RPMI7951 (cell line): ENCODE measurements around the gene GNG2. TPM values are rescaled to one million over a fixed set of nuclear protein-coding genes. Genes with fewer than 3 reads are reported as not detected.

ENCODE experiments used
- DNase-seq: peaks from one replicate; pipeline ENCODE4 v3.0.0-alpha.2; 2012; ENCODE audit warnings: low read depth
- total RNA-seq: library from RNA; depleted of rRNA; stranded (reverse); fragments of >200 nt; shearing (Covaris generic); gene quantifications from 2 replicates; pipeline ENCODE4 v1.2.3, GENCODE V29; 2014

Gene GNG2
- total RNA-seq, 1 experiment from 2014 or later, result 98.8 TPM

DNA sequence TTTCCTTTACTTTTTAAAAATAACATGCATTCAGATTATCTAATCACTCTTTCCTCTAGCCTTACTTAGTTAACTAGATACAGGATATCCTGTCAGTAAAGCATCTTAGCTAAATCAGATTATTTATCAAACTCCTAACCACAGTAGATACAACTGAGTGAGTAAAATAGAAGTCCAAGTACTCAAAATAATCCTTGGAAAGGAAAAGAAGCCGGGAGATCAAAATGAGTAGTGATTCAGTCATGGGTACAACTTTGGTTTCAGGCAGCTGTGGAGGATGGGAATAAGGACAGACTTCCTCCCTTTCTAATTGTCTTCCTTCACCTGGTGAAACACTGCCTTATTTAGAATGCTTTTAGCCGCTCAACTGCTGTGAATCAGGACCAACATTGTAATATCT lies 29.4 kb downstream of the GNG2 start:
- DNase-seq, result peak; percentile 33

DNA sequence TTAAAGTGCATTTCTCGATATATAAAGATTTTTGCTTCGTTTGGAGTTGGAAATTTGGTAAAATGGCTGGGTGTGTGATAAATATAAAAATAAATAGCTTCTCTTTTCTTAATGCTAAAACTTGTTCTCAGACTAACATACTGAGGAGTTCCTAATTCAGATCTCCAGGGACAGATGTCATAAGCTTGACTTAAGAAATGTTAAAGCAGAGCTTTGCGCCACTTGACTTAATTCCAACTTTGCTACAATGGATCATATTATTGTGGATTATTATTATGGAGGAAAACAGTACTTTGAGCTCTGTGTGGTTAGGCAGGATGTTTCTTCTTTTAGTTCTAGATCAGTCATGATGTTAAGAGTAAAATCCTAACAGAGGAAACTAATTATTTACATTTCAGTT lies 33.8 kb downstream of the GNG2 start:
- DNase-seq, result peak; percentile 2

DNA sequence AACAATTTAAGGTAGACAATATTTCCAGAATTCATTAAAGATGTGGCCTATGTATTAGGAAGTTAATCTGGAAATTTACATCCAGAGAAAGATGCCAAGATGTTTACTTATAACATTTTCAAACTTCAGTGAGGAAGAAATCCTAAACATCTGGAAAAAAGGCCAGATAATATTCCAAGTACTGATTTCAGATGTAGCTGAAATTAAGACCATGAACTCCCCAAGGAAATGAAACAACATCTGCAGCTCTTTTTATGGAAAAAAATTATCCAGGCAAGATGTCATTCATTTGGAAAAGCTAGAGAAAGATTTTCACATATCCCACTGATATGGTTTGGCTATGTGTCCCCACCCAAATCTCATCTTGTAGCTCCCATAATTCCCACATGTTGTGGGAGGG lies 35.0 kb downstream of the GNG2 start:
- no peak for DNase-seq

DNA sequence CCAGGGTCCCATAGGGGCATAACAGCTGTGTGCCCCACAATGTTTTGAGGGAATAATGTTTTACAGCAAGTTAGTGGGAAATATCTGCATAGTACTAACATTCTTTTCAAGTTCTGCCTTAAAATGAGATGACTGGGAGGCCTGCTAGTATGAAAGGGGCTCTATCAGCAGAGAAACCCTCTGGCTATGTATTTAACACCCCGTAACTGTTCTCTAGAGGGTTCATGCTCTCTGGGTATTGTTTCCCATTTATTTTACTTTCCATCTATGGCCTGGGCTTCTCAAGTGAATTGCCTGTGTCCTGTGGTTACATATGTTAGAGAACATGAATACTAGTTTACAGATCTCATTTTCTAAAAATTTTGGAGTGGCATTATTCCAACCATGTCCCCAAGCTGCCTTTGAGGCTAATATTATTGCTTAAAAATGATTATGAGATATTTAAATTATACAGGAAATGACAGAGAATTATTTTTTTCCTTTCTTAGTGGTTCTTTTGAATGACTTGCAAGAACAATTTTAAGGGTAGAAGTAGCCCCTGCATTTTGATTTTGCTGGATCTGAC lies 37.5 kb downstream of the GNG2 start:
- peak; percentile 38 for DNase-seq

DNA sequence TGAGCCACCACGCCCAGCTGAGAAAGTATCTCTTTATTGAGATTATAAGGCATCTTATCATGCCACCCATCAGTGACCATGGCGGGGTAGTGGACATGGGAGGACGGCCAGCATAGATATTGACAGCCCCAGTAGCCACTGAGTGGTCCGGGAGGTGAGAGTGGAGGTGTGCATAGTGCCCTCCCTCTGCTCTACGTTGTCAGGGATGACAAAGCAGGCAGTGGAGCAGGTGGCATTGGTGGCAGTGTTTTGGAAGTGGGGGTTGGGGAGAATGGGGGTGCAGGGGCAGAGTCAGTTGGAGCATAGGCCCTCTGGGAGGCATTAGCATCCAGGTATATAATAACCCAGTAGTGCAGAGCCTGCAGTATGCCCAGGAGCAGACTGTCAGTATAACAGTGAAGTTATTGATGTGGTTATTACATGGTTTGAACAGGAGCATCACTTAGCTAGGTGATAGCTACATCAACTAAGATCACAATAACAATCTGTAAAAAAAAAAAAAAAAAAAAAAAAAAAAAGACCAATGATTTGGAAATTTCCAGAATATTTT lies 41.1 kb downstream of the GNG2 start:
- no peak for DNase-seq

DNA sequence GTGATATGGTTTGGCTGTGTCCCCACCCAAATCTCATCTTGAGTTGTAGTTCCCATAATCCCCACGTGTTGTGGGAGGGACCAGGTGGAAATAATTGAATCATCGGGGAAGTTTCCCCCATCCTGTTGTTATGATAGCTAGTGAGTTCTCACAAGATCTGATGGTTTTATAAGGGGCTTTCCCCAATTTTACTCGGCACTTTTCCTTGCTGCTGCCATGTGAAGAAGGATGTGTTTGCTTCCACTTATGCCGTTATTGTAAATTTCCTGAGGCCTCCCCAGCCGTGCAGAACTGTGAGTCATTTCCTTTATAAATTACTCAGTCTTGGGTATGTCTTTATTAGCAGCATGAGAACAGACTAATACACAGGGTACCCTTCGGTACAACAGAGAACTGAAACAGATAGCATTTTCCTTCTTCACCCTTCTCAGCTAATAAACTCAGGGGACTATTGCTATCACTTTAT lies 45.3 kb downstream of the GNG2 start:
- peak; percentile 95 for DNase-seq

DNA sequence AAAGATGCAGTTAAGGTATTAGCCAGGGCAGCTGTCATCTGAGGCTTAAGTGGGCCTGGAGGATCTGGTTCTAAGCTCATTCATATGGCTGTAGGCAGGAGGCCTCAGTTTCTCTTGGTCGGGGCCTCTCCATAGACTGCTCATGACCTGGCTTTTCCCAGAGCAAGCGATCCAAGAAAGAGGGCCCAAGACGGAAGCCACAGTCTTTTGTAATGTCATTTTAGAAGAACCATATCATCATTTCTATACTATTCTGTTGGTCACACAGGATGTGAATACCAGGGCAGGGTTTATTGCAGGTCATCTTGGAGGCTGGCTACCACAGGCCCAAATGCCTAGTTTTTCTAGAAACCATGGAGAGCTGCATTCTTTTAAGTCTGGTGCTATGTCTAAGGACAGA lies 47.7 kb downstream of the GNG2 start:
- no peak for DNase-seq

DNA sequence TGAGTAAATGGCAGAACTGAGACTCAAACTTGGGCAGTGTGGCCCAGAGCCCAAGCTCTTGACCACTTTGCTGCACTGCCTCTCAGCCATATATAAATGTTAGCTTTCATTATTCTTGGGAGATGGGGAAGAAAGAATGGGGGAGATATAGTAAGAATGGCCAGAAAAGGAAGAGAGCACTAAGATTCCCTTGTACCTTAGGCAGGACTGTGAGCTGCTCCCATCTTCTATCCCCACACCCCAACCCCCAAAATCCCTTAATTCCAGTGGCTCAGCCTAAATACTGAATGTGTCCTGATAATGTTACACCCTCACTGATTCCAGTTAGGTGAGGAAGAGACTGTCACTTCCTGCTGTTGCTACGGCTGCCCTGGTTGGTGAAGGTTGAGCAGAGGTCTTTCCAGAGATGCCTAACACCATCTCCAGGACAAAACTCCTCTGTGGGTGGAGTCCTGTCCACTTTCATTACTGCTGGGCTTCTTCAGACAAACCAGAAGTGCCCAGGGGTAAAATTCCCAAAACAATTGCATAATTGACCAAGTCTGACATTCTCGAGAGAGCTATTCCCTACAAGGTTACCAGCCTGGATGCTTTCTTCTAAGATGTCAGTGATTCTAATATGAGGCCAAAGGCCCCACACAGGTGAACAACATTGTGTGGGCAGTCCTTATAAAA lies 51.8 kb downstream of the GNG2 start:
- DNase-seq, result peak; percentile 28

DNA sequence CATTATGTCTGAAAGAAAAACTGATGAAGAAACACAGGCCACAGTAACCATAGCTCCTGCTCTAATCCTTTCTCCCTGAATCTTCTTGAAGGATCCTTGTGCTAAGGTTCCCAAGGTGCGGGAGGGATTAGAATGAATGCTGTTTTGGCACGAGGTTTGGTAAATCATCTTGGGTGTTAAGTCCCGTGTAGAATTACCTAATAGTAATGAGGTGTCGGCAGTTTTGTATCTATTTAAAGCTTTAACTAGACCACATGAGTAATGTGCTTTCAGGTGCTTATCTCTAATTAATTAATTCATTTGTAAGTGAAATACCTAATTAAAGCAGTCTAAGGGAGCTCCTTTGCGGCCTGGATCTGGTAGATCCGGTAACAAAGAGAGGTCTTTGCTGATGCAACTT lies 53.9 kb downstream of the GNG2 start:
- no peak for DNase-seq

DNA sequence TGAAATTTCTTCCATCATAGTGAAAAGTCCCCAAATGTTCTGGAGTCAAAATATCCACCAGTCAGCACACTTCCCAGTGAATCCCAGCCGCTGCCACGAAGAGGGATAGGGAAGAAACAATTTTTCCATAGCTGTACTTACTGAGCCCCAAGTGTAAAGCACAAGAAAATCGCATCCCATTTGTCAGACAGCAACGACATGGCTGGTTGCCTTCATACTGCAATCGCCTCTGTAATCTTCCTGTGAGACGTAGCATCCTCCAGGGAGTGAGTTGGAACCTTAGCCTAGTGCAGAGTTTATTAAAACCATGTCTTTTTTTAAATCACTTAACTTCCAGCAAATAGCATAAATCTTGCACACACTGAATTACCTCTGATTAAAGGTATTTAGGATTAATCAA lies 56.8 kb downstream of the GNG2 start:
- no peak for DNase-seq

DNA sequence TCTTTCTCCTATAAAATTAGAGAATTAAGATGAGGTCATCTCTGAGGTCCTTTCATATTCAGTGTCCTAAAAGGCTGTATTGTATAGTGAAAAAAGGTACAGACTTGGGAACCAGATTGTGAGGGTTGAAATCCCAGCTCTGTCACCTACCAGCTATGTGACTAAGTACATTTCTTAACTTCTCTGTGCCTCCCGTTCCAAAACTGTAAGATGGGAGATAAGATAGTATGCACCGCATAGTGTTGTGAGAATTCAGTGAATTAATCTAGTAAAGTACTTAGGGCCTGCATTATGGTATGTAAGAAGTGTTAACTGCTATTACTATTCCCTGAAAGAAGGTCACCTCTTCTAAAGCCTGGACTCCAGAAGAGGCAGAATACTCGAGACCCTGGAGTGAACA lies 60.6 kb downstream of the GNG2 start:
- no peak for DNase-seq

DNA sequence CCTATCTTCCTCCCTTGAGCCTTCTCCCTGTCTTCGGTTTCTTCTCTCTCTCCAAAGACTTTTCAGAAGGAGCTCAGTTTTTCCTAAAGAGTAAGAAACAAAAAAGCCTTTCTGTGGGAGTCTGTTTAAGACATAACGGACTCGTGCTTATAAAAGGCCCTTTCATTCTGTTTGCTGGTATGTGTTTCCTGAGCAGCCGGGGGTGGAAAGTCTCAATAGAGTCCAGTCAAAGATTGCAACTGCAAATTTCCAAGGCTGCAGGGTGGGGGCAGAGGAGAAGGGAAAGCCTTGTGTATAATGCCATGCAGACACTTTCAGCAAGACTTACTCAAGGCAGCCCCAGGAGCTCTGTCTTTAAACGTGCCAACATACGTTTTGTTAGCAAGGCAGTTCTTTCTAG lies 62.2 kb downstream of the GNG2 start:
- DNase-seq, result peak; percentile 55

DNA sequence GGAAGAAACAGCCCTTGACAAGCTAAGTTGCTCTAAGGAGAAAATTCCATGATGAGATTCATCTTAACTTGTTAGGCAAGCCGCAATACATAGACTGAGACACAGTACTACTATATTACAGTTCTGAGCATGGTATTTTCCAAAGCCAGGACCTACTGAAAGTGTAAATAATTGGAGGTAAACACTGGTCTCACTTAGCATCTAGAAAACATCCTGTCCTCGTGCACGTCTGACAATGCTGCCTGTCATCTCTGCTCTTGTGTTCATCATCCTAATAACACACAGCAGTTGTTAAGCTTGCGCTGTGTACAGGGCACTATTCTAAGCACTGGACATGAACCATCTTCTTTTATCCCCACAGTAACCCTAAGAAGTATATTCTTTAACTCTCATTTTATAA lies 64.2 kb downstream of the GNG2 start:
- peak; percentile 16 for DNase-seq

DNA sequence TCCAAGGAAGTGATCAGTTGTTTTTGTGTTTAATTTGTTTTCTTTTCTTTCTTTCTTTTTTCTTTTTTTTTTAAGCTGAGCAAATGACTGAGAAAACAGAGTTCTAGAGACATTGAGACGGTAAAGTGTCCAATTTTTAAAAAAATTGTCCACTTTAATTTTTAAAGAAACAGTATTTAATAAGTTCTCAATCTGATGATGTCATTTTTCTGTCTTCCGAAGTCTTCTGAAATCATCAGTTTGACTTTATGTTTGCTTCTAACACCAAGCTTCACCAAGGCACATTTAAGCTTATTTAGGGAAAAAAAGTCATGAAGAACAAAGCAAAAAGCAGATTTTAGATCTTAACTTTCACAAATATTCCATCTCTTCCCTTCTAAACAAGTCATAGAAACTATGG lies 65.6 kb downstream of the GNG2 start:
- DNase-seq, result no peak

DNA sequence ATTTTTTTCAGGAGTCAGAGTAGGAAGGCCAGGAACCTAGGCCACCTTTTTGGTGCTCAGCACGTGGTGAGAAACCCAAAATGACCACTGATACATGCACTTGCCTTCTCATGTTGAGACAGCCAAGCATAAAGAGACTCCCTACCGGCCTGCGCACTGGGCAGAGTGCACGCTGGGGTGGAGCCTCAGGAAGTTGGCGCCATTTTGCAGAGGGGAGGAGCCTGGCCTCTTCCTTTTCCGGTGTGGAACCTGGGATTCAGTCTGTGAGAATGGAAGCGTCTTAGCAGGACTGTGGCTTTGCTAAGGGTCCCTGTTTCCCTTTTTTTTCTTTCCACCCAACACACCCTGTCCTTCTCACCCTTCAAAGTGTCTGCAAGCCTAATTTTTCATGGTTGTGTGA lies 66.0 kb downstream of the GNG2 start:
- DNase-seq, result no peak

DNA sequence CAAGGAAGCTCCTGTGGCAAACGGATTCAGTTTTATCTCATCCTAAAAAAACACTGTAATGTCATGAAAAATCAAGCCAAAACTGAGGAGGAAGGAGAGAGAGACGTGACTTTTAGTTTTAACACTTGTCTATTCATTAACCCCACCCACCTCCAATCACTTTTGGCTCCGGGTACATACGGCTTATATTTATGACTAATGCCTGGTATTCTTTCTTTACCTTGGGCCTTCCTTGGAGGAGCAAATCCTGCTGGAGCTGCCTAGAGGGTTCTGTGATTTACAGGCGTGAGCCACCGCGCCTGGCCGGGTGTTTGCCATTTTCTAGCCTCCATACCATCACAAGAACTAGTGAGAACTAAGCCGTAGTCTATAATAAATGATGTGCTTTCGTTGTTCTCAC lies 68.2 kb downstream of the GNG2 start:
- DNase-seq, result no peak

DNA sequence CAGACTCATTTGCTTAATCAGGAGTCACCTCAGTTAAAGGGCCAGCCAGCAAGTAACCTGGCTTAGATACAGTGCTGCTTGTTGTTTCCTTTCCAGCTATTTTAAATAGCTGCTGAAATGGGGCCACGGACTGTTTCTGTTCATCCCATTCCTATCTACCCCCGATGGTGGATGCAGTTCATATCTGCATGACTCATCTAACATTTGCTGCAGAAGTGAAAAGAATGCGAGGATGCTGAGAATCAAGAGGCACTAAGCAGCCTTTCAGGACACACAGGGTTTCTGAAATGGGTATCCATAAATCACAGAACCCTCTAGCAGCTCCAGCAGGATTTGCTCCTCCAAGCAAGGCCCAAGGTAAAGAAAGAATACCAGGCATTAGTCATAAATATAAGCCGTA lies 68.8 kb downstream of the GNG2 start:
- peak; percentile 56 for DNase-seq

DNA sequence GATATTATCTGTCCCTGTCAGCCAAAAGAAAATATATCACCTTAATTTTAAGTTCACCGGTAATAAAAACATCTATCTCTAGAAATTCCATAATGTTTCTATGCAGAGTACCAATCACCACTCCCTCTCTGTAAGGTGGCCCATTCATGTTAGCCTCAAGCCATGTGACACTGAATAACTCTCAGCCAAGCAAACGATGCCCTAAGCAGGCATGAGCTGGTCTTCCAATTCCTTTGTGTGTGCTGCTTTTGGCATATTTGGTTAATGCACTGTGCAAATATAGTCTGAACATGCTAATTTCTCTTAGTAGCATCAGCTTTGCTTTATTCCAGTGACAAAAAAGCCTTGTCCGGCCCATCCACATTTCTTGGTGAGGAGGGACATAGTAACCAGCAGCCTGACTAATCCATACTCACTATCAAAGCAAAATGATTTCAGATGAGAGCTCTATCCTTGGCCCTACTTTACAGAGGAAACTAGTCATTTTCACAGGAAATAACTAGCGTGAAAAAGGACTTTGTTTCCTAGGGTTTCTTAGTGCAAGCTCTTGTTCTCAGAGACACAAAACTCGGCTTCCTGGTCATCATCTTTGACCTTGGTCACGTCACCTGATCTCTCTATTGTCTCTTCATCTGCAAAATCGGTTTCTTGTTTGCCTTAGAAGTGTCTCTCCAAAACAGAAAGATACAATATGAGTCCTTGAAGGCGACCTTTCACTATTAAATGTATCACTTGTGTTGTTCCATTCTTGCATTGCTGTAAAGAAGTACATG lies 69.7 kb downstream of the GNG2 start:
- peak; percentile 25 for DNase-seq

DNA sequence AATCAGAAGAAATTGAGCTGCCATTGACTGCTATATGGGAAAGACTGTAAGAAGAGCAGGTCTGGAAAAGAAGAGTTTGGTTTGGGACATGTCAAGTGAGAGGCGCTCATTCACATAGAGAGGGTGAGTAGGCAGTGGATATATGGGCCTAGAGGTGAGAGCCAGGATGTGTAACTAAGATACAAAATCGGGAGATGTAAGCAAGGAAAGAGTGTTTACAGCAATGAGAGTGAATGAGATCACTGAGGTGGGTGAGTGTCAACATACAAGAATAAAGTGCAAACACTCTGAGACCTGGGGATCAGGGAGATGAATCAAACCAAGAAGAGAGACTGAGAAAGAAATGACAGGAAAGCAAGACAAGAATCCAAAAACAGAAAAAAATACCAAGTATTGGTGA lies 70.9 kb downstream of the GNG2 start:
- no peak for DNase-seq

DNA sequence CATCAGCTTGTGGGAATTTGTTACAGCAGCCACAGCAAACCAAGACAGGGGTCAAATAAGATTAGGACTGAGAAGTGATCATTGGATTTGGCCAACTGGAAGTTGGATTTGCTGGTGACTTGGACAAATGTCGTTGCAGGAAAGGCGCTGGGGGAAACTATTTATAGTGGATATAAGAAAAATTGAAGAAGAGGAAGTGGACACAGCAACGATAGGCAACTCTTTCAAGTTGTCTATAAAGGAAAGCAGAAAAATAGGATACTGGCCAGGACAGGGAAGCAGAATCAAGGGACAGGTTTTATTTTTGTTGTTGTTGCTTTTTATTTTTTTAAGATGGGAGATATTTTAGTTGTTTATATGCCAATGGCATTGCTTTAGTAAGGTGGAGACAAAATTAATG lies 72.8 kb downstream of the GNG2 start:
- no peak for DNase-seq

DNA sequence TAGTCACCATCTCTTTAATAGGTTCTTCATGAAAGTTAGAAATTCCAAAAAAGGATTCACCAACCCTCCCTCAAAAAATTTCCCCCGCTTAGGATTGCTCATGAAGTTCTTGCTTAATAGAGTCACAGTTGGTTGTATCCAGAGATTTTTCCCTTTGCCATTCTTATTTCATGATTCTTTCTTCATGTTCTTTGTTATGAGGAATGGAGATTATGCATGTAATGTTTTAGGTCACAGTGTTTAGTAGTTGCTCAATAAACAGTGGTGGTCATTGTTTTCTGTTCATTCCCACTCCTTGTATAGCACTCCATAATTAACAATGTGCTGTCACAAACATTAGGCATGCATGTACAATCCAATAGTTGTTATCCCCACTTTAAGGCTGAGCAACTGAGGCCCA lies 77.7 kb downstream of the GNG2 start:
- no peak for DNase-seq

DNA sequence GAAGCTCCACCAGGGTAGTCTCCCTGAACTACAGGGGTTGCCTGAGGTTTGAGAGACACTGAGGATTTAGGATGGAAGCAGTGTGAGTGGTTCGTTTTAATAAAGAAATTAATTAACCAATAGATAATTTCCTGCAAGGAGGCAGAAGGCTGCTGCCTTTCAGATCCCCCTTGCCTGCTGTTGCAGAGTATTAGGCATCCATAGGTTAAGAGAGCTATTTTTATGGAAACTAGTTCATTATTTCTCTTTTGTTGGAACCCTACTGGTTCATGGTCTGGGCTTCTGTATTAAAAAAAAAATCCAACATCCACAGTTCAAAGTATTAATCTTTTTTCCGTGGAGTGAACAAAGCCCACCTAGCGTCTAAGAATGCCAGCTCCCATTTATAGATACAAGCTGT lies 78.4 kb downstream of the GNG2 start:
- DNase-seq, result no peak

DNA sequence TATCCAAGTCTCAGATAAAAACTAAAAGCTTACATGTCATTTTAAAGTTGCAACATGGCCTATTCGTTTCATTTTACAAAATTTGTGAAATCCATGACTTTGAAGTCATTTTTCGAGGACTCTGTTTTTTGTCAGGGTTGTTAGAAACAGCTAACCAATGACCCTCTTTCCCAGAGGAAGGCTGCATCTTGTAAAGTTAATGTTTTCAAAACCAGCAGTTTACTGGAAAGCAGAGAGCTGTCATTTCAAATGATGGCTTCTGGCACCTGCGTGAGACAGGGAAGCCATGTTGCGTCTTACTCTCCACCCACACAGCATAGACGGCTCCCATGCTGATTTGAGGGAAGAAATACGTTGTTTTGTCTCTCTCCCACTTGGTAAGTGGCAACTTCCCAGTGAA lies 78.8 kb downstream of the GNG2 start:
- no peak for DNase-seq
